ENCODE measurements around the gene ALOX15B.
A peak's percentile ranks its signal among the peaks of the same experiment; 100 is the strongest.

The ALOX15B gene, protein sequence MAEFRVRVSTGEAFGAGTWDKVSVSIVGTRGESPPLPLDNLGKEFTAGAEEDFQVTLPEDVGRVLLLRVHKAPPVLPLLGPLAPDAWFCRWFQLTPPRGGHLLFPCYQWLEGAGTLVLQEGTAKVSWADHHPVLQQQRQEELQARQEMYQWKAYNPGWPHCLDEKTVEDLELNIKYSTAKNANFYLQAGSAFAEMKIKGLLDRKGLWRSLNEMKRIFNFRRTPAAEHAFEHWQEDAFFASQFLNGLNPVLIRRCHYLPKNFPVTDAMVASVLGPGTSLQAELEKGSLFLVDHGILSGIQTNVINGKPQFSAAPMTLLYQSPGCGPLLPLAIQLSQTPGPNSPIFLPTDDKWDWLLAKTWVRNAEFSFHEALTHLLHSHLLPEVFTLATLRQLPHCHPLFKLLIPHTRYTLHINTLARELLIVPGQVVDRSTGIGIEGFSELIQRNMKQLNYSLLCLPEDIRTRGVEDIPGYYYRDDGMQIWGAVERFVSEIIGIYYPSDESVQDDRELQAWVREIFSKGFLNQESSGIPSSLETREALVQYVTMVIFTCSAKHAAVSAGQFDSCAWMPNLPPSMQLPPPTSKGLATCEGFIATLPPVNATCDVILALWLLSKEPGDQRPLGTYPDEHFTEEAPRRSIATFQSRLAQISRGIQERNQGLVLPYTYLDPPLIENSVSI

DNA sequence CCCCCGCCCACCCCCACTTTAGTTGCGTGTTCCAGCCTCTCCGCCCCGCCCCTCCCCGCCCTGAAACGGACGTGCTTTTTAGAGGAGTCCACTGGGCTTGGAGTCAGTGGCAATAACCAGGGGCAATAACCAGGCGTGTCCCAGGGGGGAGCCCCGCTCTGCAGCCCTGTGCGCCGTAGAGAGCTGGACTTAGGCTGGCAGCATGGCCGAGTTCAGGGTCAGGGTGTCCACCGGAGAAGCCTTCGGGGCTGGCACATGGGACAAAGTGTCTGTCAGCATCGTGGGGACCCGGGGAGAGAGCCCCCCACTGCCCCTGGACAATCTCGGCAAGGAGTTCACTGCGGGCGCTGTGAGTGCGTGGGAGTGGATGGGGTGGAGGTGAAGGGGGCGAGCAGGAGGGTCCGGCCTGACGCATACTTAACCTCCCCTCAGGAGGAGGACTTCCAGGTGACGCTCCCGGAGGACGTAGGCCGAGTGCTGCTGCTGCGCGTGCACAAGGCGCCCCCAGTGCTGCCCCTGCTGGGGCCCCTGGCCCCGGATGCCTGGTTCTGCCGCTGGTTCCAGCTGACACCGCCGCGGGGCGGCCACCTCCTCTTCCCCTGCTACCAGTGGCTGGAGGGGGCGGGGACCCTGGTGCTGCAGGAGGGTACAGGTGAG is at the start of gene ALOX15B:
ALOX15B (plus strand) TSS at position 106 of the 657 bp plus-strand sequence; CDS start at position 203, 97 bp downstream.
- no peak for DNase-seq

DNA sequence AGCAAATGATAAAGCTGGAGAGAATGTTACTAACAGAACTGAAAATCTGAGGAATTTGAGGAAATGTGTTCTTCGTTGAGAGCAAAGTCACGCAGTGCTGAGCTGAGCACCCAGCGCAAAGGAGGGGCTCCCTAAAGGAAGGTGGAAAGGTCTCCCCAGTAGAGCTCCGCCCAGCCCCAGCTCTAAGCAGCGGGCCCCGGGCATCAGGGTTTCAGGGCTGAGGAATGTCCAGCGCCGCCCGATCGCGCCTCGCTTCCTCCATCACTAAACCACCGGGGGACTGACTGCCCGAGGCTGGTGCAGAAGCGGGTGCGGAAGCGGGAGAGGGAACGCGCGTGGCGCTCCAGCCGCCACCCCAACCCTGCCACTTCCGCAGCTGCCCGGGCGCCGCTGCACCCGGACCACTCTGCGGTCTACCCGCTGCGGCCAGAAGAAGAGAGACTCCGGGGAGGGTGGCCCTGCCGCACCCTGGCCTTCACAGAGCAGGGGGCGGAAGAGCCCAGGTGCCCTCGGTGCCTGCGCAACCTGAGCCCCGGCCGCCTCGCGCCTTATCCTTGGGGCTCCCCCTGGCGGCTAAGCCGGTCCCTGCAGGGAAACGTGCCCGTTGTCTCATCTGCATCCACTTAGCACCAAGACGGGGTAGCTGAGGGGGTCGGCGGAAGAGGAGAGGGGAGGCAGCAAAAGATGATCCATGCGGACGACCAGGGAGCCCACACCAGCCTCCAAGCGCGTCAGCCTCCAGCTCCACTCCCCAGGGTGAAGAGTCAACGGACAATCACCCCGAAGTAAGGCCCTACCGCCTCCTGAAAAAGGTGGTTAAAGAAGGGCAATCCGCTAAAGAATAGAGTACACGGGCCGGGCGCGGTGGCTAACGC is 48.8 kb upstream of the ALOX15B start:
- peak; percentile 62 for DNase-seq

DNA sequence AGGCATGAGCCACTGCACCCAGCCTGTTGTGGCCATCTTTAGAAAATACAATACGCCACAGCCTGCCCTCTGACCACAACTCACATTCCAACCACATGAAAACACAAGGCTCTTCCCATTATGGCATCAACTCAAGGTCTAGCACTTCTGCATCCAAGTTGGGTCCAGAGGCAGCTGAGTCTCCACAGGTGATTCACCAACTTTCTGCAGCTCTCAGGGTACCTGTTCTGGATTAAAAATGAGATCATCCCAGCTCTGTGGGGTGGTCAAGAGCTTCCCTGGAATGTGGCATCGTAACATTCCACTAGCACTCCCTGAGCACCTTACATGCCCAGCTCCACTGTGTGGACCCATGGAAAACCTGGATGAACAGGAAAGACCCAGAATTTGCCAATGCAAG is 46.3 kb upstream of the ALOX15B start:
- DNase-seq: peak; percentile 35

DNA sequence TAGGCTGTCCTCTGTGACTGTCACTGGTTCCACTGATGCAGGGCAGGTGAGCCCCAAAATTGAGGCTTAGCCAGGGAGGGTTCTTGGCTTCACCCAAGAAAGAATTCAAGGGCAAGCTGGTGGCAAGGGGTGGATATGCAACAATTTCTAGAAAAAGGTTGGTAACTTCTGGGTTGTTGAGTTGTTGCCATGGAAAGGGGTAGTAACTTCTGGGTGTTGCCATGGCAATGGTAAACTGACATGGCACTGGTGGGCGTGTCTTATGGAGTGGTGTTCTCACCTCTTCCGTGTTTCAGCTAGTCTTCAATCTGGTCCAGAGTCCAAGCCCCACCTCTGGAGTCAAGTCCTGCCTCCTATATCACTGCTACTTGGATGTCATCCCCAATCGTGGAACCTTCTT is 45.9 kb upstream of the ALOX15B start:
- no peak for DNase-seq

DNA sequence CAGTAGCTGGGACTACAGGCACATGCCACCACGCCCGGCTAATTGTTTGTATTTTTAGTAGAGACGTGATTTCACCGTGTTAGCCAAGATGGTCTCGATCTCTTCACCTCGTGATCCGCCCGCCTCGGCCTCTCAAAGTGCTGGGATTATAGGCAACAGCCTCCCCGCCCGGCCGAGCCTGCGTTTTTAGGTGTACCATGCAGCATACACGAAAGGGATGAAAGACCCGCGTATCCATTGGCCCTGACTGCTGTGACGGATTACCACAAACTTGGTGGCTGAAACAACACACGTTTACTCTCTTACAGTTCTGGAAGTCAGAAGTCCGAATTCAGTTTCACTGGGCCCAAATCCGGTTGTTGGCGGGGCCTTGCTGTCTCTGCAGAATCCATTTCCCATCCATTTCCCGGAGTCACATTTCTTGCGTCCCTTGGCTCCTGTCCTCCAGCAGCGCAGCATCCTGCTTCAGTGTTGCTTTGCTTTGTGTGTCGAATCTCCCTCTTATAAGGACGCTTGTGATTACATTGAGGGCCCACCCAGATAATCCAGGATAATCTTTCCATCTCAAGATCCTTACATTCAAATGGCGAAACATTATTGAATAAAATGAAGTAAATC is 44.8 kb upstream of the ALOX15B start:
- no peak for DNase-seq

DNA sequence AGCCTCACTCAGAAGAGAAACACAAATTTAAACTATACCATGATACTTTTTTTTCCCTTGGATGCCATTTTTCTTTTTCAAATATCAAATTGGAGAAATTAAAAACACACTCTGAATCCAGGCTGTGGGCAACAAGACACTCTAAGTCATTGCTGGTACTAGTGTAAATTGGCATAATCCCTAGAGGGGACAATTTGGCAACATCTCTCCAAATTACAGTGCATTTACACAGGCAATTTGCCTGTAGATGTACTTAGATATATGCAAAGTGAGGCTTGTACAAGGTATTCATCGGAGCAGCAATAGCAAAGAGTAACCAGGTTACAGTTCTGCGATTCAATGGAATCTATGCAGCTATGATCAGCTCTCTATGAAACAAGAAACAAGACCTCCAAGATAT is 43.1 kb upstream of the ALOX15B start:
- no peak for DNase-seq

DNA sequence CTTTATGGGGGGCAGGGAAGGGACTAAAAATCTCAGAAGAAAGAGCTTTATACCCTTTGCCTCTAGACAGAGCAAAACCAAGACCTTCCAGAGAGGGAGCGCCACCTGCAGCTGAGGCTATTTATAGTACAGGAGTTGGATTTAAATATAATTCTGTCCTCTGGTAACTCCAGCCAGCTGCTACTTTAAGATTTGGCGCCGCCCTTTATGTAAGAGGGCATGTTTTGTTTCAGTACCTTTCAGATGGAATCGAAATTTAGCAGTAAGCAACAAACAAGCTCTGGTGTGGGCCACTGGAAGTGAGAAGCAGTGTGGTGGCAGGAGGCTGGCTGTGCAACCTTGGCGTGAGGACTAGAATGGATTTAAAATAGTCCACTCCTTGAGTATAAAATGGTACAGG is 41.7 kb upstream of the ALOX15B start:
- peak; percentile 32 for DNase-seq

DNA sequence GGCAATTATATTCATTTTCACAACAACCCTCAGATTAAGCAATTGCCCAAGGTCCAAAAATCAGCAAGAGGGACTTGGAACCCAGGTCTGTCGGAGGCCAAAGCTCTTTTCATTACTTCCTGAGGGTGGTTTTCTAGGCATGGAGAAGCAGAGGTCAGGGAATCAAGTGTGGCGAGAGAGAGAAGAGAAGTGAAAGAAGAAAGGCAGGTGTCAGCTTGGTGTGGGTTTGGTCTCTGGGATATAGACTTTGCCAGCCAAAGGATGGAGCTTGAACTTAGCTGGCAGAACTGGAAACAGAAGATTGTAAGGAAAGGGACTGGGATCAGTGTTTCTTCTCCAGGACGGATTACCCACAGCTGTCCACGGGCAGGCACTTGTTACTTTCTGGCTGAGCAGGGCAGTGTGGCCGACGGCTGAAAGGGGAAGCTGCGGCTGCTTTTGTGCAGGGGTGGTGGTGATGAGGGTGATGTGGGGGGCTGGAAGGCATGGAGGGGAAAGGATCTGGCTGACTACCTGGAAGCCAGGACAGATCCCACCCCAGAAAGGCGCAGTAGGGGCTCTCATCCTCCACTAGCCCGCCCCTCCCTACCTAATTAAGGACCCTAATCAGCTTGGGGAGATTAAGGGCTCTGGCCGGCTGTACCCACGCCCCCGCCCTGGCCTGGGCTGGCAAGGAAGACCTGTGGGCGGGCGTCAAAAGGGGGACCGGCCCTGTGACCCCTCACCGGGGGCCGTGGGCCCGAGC is 36.7 kb upstream of the ALOX15B start, which contains the start of gene GUCY2D:
GUCY2D (plus strand) TSS at position 640 of the 745 bp plus-strand sequence. CDS start 433 bp downstream, outside the sequence.
- DNase-seq: no peak

DNA sequence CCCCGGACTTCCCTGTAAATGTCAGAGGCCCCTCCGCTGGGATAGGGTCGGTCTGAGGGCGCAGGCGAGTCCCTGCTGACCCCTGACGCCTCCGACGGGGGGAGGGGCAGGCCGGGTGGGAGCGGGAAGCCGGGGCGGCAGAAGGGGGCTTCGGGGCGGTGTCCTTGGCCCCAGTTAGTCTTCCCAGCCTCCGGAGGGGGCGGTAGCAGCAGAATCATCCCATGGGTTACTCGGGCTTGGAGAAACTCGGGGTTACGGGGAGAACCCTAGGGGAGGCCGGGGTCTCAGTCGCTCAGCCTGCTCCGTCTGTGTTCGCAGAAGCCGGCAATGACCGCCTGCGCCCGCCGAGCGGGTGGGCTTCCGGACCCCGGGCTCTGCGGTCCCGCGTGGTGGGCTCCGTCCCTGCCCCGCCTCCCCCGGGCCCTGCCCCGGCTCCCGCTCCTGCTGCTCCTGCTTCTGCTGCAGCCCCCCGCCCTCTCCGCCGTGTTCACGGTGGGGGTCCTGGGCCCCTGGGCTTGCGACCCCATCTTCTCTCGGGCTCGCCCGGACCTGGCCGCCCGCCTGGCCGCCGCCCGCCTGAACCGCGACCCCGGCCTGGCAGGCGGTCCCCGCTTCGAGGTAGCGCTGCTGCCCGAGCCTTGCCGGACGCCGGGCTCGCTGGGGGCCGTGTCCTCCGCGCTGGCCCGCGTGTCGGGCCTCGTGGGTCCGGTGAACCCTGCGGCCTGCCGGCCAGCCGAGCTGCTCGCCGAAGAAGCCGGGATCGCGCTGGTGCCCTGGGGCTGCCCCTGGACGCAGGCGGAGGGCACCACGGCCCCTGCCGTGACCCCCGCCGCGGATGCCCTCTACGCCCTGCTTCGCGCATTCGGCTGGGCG is 35.9 kb upstream of the ALOX15B start:
- no peak for DNase-seq

DNA sequence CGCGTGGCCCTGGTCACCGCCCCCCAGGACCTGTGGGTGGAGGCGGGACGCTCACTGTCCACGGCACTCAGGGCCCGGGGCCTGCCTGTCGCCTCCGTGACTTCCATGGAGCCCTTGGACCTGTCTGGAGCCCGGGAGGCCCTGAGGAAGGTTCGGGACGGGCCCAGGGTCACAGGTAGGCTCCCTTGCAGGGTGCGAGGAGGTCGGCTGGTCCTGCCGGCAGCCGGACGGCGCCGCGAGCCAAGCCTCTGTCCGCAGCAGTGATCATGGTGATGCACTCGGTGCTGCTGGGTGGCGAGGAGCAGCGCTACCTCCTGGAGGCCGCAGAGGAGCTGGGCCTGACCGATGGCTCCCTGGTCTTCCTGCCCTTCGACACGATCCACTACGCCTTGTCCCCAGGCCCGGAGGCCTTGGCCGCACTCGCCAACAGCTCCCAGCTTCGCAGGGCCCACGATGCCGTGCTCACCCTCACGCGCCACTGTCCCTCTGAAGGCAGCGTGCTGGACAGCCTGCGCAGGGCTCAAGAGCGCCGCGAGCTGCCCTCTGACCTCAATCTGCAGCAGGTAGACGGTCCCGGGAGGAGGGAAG is 35.2 kb upstream of the ALOX15B start:
- DNase-seq: no peak

DNA sequence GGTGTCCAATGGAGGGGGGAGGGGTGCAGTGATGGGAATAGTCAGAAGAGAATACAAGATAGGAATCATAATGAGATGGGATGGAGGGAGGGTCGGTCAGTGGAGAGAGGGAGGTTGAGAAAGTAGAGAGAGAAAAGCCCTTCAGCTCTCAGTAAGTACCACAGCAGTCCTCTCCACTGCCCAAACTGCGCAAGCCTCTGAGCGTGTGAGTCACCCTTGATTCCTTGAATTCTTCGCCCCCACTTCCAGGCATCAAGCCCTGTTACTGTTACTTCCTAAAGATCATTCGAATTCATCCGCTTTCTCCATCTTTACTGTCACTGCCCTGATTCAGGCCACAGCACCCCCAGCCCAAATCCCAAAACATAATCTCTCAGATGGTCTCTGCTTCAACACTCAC is 34.0 kb upstream of the ALOX15B start:
- DNase-seq: peak; percentile 51

DNA sequence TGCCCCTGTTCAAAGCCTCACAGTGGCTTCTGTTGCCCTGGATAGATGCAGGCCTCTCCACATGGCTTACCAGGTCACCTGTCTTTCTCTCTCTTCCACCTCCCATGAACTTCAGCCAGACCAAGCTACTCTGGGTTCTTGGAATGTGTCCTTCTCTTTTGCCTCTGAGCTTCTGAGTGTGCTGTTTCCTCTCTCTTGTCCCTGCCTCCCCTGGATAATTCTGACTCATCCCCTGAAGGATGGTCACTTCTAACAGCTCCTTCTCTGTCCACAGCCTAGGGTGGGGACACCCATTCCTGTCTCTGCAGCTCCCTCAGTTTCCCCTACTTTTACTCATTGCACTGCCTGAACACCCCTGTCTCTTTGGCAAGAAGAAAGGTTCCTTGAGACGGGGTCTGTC is 33.5 kb upstream of the ALOX15B start:
- DNase-seq: no peak

DNA sequence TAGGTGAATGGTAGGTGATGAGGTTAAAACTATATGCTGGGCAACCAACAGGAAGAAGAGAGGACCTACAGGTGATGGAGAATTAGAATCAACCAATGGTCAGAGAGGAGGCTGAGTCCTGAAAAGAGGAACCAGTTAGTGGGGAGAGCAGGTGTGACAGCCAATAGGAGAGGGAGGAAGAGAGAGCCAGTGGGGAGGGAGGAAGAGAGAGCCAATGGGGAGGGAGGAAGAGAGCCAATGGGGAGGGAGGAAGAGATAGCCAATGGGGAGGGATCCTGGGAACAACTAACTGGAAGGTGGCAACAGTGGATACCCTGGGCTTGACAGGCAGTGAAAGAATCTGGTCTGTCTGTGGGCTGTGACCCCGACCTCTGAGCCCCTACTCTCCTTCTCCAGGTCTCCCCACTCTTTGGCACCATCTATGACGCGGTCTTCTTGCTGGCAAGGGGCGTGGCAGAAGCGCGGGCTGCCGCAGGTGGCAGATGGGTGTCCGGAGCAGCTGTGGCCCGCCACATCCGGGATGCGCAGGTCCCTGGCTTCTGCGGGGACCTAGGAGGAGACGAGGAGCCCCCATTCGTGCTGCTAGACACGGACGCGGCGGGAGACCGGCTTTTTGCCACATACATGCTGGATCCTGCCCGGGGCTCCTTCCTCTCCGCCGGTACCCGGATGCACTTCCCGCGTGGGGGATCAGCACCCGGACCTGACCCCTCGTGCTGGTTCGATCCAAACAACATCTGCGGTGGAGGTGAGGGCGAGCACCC is 32.7 kb upstream of the ALOX15B start:
- DNase-seq: no peak

DNA sequence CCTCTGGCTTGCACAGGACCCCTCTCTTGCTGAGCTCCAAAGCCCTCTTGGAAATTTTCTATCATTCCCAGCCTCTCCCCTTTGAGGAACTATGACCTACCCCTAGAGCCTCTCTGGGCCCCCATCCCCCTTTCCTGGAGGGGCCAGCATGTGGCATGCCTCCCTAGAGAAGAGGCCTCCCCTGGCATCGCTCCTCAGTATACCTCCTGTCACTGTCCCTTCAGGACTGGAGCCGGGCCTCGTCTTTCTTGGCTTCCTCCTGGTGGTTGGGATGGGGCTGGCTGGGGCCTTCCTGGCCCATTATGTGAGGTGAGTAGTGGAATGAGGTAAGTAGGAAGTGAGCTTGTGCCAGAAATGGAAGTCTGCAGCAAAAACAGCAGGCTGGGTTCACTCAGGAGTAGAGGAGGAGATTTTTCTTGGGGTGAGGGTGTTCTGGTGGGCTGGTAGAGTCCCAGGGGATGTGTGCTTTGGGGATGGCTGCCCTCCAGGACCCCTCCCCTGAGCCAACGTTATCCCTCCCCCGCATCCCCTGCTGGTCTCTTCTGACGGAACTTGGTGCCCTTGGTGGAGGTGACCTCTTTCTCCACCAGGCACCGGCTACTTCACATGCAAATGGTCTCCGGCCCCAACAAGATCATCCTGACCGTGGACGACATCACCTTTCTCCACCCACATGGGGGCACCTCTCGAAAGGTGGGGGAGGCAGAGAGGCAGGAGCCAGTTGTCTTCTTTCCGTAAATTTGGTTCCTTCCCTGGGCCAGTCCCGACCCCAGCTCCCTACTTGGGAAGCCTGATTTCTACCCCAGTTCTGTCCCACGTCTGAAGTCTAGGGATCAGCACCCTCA is 31.8 kb upstream of the ALOX15B start:
- no peak for DNase-seq

DNA sequence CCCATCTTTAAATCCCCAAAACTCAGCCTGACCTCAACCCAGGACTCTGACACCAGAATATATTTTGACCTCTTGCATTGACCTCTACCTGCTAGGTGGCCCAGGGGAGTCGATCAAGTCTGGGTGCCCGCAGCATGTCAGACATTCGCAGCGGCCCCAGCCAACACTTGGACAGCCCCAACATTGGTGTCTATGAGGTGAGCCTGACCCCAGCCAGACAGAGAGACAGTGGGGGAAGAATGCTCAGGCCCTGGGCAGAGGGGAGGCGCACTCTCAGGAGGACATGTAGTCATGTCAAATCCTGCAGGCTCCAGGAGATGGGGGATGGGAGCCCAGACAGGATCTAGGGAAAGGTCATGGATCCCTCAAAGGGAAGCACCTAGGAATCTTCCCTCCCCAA is 31.0 kb upstream of the ALOX15B start:
- no peak for DNase-seq

DNA sequence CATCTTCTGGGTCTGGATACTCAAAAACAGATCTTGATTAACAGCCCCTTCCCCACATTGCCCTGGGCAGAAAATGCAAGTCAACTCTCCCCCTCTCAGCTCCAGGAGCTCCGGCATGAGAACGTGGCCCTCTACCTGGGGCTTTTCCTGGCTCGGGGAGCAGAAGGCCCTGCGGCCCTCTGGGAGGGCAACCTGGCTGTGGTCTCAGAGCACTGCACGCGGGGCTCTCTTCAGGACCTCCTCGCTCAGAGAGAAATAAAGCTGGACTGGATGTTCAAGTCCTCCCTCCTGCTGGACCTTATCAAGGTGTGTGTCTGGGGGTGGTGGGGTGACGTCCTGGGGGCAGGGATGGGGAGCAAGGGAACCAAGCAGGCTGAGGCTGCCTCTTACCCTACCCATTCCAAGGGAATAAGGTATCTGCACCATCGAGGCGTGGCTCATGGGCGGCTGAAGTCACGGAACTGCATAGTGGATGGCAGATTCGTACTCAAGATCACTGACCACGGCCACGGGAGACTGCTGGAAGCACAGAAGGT is 26.7 kb upstream of the ALOX15B start:
- DNase-seq: no peak

DNA sequence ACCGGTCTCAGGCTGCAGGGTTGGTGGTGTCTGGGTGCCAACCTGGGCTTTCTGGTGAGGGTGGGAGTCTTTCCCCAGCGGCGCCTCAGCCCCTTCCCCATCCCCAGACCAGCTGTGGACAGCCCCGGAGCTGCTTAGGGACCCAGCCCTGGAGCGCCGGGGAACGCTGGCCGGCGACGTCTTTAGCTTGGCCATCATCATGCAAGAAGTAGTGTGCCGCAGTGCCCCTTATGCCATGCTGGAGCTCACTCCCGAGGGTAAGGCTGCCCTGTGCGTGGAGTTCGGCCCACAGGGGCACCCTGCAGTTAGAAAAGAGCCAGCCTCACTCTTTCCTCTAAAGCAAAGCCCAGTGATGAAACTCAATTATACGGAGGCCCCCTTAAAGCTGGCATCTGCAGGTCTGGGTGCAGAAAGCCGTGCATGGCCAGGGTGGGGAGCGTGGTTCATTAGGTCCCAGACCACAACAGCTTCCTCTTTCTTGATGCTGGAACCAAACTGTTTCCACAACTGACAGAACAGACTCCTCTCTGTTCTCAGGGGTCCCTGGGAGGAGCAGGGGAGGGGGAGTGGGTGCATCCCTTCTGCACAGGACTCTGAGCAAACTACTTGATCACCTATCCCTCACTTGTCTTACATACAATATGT is 25.7 kb upstream of the ALOX15B start:
- no peak for DNase-seq

All from fibroblast of upper back skin (primary cell).